ENCODE results near the gene RRP1B. TPM values are rescaled to one million over a fixed set of nuclear protein-coding genes. Genes with fewer than 3 reads are reported as not detected.

RRP1B gene
- total RNA-seq, 2 donors from 2014 or later, result 10.5 to 16.0 TPM

- no peak for DNase-seq (ENCODE audit: low spot score)
- H3K27ac ChIP-seq, result no peak overlapping the region
- H3K9me3 ChIP-seq, result no peaks in the 10 kb centered on the region
- H3K36me3 ChIP-seq, result peaks cover 86% of the 10 kb centered on the region
- no peaks in the 10 kb centered on the region for H3K4me1 ChIP-seq
- TF ChIP-seq, protein P1, sequence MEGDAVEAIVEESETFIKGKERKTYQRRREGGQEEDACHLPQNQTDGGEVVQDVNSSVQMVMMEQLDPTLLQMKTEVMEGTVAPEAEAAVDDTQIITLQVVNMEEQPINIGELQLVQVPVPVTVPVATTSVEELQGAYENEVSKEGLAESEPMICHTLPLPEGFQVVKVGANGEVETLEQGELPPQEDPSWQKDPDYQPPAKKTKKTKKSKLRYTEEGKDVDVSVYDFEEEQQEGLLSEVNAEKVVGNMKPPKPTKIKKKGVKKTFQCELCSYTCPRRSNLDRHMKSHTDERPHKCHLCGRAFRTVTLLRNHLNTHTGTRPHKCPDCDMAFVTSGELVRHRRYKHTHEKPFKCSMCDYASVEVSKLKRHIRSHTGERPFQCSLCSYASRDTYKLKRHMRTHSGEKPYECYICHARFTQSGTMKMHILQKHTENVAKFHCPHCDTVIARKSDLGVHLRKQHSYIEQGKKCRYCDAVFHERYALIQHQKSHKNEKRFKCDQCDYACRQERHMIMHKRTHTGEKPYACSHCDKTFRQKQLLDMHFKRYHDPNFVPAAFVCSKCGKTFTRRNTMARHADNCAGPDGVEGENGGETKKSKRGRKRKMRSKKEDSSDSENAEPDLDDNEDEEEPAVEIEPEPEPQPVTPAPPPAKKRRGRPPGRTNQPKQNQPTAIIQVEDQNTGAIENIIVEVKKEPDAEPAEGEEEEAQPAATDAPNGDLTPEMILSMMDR (IDR thresholded peaks at IDR 0.05), result no peak
- H3K27me3 ChIP-seq, result no peaks in the 10 kb centered on the region
- no peak overlapping the region for H3K4me3 ChIP-seq
Observed at GRCh38 chr21:43689556-43690337, 30.4 kb downstream of the RRP1B start.

DNA sequence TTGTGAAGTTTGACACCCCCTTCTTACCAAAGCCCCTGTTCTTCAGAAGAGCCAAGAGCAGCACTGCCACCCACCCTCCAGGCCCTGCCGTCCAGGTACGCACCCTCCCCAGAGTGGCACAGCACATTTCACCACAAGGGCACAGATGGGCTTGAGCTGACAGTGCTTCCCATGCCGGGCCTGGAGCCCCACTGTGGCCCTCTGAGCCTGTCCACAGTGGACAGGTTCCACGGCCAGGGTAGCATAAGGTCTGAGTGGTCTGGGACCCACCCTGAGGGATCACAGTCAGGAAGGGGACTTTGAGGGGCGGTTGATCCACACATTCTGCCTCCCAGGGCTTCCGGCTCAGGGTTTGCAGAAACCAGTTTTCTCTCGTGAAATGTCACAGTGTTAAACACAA, 31.0 kb downstream of the RRP1B start:
- DNase-seq (ENCODE audit: low spot score), result no peak
- H3K27ac ChIP-seq, result no peak overlapping the region
- H3K36me3 ChIP-seq, result peaks cover 80% of the 10 kb centered on the region
- TF ChIP-seq, protein P1 (IDR thresholded peaks at IDR 0.05), result no peak
- no peaks in the 10 kb centered on the region for H3K9me3 ChIP-seq
- no peaks in the 10 kb centered on the region for H3K27me3 ChIP-seq
- H3K4me3 ChIP-seq, result no peak overlapping the region
- H3K4me1 ChIP-seq, result no peaks in the 10 kb centered on the region

DNA sequence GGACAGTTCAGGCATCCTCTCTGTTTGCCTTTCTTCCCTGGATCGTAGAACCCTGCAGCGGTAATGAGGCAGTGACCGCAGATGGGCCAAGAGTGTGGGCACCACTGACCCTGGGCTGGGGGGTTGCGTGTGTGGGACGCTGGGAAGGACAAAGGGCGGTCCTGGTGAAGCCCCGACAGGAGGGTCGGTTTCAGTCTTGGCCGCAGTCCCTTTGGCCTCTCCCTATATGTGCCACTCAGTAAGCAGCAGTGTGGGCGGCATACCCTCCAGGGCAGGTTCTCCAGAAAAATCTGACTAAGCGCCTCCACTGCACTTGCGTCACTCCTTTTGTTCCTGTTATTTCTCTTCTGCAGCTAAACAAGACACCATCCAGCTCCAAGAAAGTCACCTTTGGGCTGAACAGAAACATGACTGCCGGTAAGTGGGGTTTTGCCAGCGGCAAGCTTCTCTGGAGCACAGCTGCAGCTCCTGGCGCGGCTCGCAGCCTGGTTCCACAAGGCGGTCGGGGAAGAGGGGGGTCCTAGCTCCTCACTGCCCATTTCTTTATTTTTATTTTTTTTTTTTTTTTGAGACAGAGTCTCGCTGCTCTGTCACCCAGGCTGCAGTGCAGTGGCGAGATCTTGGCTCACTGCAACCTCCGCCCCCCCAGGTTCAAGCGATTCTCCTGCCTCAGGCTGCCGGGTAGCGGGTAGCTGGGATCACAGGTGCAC, 31.9 kb downstream of the RRP1B start:
- no peak overlapping the region for H3K27ac ChIP-seq
- TF ChIP-seq, protein P1 (IDR thresholded peaks at IDR 0.05), result no peak
- no peak overlapping the region for H3K4me3 ChIP-seq
- peaks cover 71% of the 10 kb centered on the region for H3K36me3 ChIP-seq
- no peaks in the 10 kb centered on the region for H3K27me3 ChIP-seq
- no peaks in the 10 kb centered on the region for H3K9me3 ChIP-seq
- no peaks in the 10 kb centered on the region for H3K4me1 ChIP-seq
- no peak for DNase-seq (ENCODE audit: low spot score)

- DNase-seq (ENCODE audit: low spot score), result no peak
- no peaks in the 10 kb centered on the region for H3K27me3 ChIP-seq
- no peaks in the 10 kb centered on the region for H3K4me1 ChIP-seq
- H3K36me3 ChIP-seq, result peaks cover 66% of the 10 kb centered on the region
- TF ChIP-seq, protein P1 (IDR thresholded peaks at IDR 0.05), result no peak
- H3K9me3 ChIP-seq, result no peaks in the 10 kb centered on the region
- H3K4me3 ChIP-seq, result no peak overlapping the region
- no peak overlapping the region for H3K27ac ChIP-seq
Observed at GRCh38 chr21:43691801-43692200, 32.4 kb downstream of the RRP1B start.

DNA sequence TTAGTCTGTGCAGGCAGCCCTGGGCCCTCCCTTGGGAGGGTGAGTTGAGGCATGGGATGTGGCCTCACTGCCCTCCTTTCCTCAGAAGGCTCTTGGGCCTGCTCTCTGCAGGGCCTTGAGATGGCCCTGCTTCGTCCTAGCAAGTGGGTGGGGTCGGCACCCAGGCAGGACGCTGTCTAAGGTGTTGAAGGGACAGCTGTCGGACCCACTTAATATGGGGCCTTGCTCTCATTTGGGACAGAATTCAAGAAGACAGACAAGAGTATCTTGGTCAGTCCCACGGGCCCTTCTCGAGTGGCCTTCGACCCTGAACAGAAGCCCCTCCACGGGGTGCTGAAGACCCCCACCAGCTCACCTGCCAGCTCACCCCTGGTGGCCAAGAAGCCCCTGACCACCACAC, 33.6 kb downstream of the RRP1B start:
- Histone ChIP-seq H3K4me1 (no peaks in the 10 kb centered on the region), H3K27me3 (no peaks in the 10 kb centered on the region), H3K4me3 (no peak overlapping the region), H3K36me3 (peaks cover 54% of the 10 kb centered on the region), H3K27ac (no peak overlapping the region), H3K9me3 (no peaks in the 10 kb centered on the region)
- no peak for DNase-seq (ENCODE audit: low spot score)
- TF ChIP-seq, protein P1 (IDR thresholded peaks at IDR 0.05), result no peak
